Gastroesophageal sphincter (tissue), 4 donors: Measurements from ENCODE around the gene SPATA19. TPM values are rescaled to one million over a fixed set of nuclear protein-coding genes. Genes with fewer than 3 reads are reported as not detected.

Source experiments
- ATAC-seq: fragments of 150-250 bp; one replicate; pipeline ENCODE4 v1.9.1; 2016; ENCODE audit warnings: mild to moderate bottlenecking, moderate library complexity
- H3K27ac ChIP-seq, 4 donors: fragments of 200-600 bp; sonication (generic) in 3 of 4; 1 replicate in 3 of 4; 2 replicates in 1 of 4; pipeline ENCODE4 v1.5.1; 2016 to 2019
- H3K27me3 ChIP-seq: fragments of 200-600 bp; sonication (generic); one replicate; pipeline ENCODE4 v1.5.1; 2019
- H3K36me3 ChIP-seq, 2 donors: fragments of 200-600 bp; sonication (generic); one replicate each; pipeline ENCODE4 v1.5.1; 2019; ENCODE audit warnings: control low read depth in 1 of 2
- H3K4me1 ChIP-seq, 3 donors: fragments of 200-600 bp; sonication (generic); 1 replicate in 2 of 3; 2 replicates in 1 of 3; pipeline ENCODE4 v1.5.1; 2016 to 2019; ENCODE audit warnings: control low read depth in 2 of 3
- H3K4me3 ChIP-seq, 2 donors: fragments of 200-600 bp; sonication (generic); one replicate each; pipeline ENCODE4 v1.5.1; 2019; ENCODE audit warnings: mild to moderate bottlenecking in 1 of 2, moderate library complexity in 1 of 2
- H3K9me3 ChIP-seq, 3 donors: fragments of 200-600 bp; sonication (generic); one replicate each; pipeline ENCODE4 v1.5.1; 2017 to 2019; ENCODE audit warnings: control low read depth in 2 of 3
- CTCF ChIP-seq, 4 experiments: fragments of 200-600 bp in 2 of 4; fragments of 450-650 bp in 2 of 4; sonication (generic) in 1 of 4; IDR thresholded peaks; one replicate each; pipeline ENCODE4 v1.5.1; 2017 to 2019; ENCODE audit warnings: antibody characterized with exemption in 4 of 4, mild to moderate bottlenecking in 2 of 4, moderate library complexity in 2 of 4
- EP300 ChIP-seq: sonication (generic); formaldehyde crosslinking; IDR thresholded peaks from one replicate; pipeline ENCODE4 v1.6.1; 2017; ENCODE audit warnings: antibody characterized with exemption, mild to moderate bottlenecking
- POLR2A ChIP-seq, 2 donors: fragments of 450-650 bp; IDR thresholded peaks; one replicate each; pipeline ENCODE4 v1.6.1; 2017; ENCODE audit warnings: antibody characterized with exemption in 2 of 2, mild to moderate bottlenecking in 2 of 2, moderate library complexity in 1 of 2
- POLR2AphosphoS5 ChIP-seq: sonication (generic); formaldehyde crosslinking; IDR thresholded peaks from one replicate; pipeline ENCODE4 v1.6.1; 2017; ENCODE audit warnings: antibody characterized with exemption
- WGBS, 2 donors: methylation state at CpG; one replicate each; pipeline ENCODE4 v1.1.5; 2018; ENCODE audit warnings: low coverage in 1 of 2; 5-methylcytosine and 5-hydroxymethylcytosine counted together
- total RNA-seq, 4 donors: library from RNA; depleted of rRNA; stranded (reverse); fragments of >200 nt; gene quantifications; one replicate each; pipeline ENCODE4 v1.1.0, GENCODE V29; 2016

Gene SPATA19
- total RNA-seq, 4 donors from 2014 or later, result not detected

DNA sequence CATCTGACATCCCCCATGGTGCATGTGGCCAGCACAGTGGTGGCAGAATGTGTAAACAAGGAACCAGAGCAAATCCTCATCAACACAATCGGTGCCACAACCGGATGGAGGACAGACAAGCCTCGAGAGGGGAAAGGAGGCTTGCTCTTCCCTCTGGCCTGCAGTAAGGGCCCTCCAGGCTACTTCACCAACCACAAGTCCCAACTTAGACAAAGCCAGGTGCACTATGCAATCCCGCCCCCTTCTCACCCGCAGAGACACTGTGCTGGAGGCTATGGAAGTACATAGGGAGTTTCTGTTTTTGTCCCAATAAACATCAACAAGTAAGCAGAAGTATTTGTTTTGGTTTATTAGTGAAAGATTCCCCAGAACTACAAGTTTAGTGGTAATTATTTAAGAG is 54.3 kb downstream of the SPATA19 start:
- ATAC-seq, result no peak
- Histone ChIP-seq H3K9me3 (peaks cover 0 to 19% (median 0%) of the 10 kb centered on the region in 3 donors), H3K27me3 (peaks cover 53% of the 10 kb centered on the region), H3K27ac (no peak overlapping the region), H3K36me3 (no peaks in the 10 kb centered on the region), H3K4me1 (peaks cover 0 to 8% (median 0%) of the 10 kb centered on the region in 3 donors), H3K4me3 (no peak overlapping the region)
- TF ChIP-seq POLR2AphosphoS5 (no peak), POLR2A (IDR thresholded peaks at IDR 0.05) (no peak), CTCF (IDR thresholded peaks at IDR 0.05) (no peak), EP300 (no peak)
- 66 to 80% methylated on average over 2 to 5 of the region's 5 CpGs for WGBS, 2 donors

Other genes with a start within 250 kb of the SPATA19 start
- gene IGSF9B, start 111.5 kb upstream of the SPATA19 start, total RNA-seq, result 100 to 1,000 TPM in 1 of 4 donors, 10 to 100 TPM in 3; 24.1 to 120 (median 43.3) TPM
- gene JAM3, start 223.6 kb upstream of the SPATA19 start, total RNA-seq, result 100 to 1,000 TPM in 3 of 4 donors, 10 to 100 TPM in 1; 91.0 to 163 (median 104) TPM